ENCODE data around the gene CGNL1. TPM values are rescaled to one million over a fixed set of nuclear protein-coding genes. Genes with fewer than 3 reads are reported as not detected.

The CGNL1 gene
- total and polyA plus RNA-seq, 7 donors = 0.69 to 7.2 (median 2.4) TPM

- Histone ChIP-seq H3K4me1 (peaks cover 0 to 14% (median 10%) of the 10 kb centered on the region in 4 donors), H3K9me3 (no peaks in the 10 kb centered on the region), H3K27ac (no peak overlapping the region), H3K36me3 (no peaks in the 10 kb centered on the region), H3K4me3 (no peak overlapping the region), H3K27me3 (no peaks in the 10 kb centered on the region)
- intact Hi-C loops (cut with DNase I) = no loop called here
- no peak for TF ChIP-seq CTCF (IDR thresholded peaks at IDR 0.05)
- no peak for TF ChIP-seq POLR2AphosphoS5 (IDR thresholded peaks at IDR 0.05)
- TF ChIP-seq EP300 (IDR thresholded peaks at IDR 0.05) = no peak
- TF ChIP-seq POLR2A (IDR thresholded peaks at IDR 0.05) = no peak
- no peak for DNase-seq
- whole genome bisulfite sequencing, 2 donors = 83 to 84% methylated on average over 5 of the region's 5 CpGs
Observed at GRCh38 chr15:57533448-57533799, 157.1 kb downstream of the CGNL1 start.

GRCh38 chr15:57534281-57534680 is 158.0 kb downstream of the CGNL1 start:
- no peak for DNase-seq
- Histone ChIP-seq H3K4me3 (no peak overlapping the region), H3K9me3 (no peaks in the 10 kb centered on the region), H3K4me1 (peaks cover 0 to 14% (median 10%) of the 10 kb centered on the region in 4 donors), H3K36me3 (no peaks in the 10 kb centered on the region), H3K27me3 (no peaks in the 10 kb centered on the region), H3K27ac (no peak overlapping the region)
- TF ChIP-seq CTCF (IDR thresholded peaks at IDR 0.05) (no peak), POLR2A (IDR thresholded peaks at IDR 0.05) (no peak), POLR2AphosphoS5 (IDR thresholded peaks at IDR 0.05) (no peak), EP300 (IDR thresholded peaks at IDR 0.05) (no peak)
- 52 to 69% methylated on average over 6 of the region's 6 CpGs for WGBS, 2 donors
- intact Hi-C loops (cut with DNase I) = no loop called here

- Histone ChIP-seq H3K27me3 (peaks cover 0 to 16% (median 0%) of the 10 kb centered on the region in 3 donors), H3K4me3 (no peak overlapping the region), H3K4me1 (peaks cover 0 to 6% (median 0%) of the 10 kb centered on the region in 4 donors), H3K9me3 (no peaks in the 10 kb centered on the region), H3K36me3 (no peaks in the 10 kb centered on the region), H3K27ac (no peak overlapping the region)
- TF ChIP-seq POLR2A (IDR thresholded peaks at IDR 0.05) (no peak), POLR2AphosphoS5 (IDR thresholded peaks at IDR 0.05) (no peak), EP300 (IDR thresholded peaks at IDR 0.05) (no peak), CTCF (IDR thresholded peaks at IDR 0.05) (no peak)
- DNase-seq = no peak
- intact Hi-C loops (cut with DNase I) = no loop called here
- 76 to 78% methylated on average over 7 of the region's 7 CpGs for WGBS, 2 donors
Observed at GRCh38 chr15:57537072-57537471, 160.8 kb downstream of the CGNL1 start.

GRCh38 chr15:57537488-57538264 is 161.4 kb downstream of the CGNL1 start:
- intact Hi-C loops (cut with DNase I) = no loop called here
- peaks cover 0 to 19% (median 0%) of the 10 kb centered on the region in 3 donors for H3K27me3 ChIP-seq
- H3K4me1 ChIP-seq = peaks cover 0 to 6% (median 0%) of the 10 kb centered on the region in 4 donors
- H3K4me3 ChIP-seq = no peak overlapping the region
- 27 to 74% methylated on average over 4 of the region's 4 CpGs for WGBS, 2 donors
- no peak for DNase-seq
- TF ChIP-seq EP300 (IDR thresholded peaks at IDR 0.05) = no peak
- no peaks in the 10 kb centered on the region for H3K36me3 ChIP-seq
- H3K9me3 ChIP-seq = no peaks in the 10 kb centered on the region
- H3K27ac ChIP-seq = no peak overlapping the region

GRCh38 chr15:57538265-57538529 is 161.9 kb downstream of the CGNL1 start:
- Histone ChIP-seq H3K27ac (no peak overlapping the region), H3K36me3 (no peaks in the 10 kb centered on the region), H3K27me3 (peaks cover 0 to 23% (median 0%) of the 10 kb centered on the region in 3 donors), H3K4me3 (no peak overlapping the region), H3K9me3 (no peaks in the 10 kb centered on the region), H3K4me1 (peaks cover 0 to 6% (median 0%) of the 10 kb centered on the region in 4 donors)
- intact Hi-C loops (cut with DNase I) = no loop called here
- no peak for DNase-seq
- no peak for TF ChIP-seq POLR2AphosphoS5 (IDR thresholded peaks at IDR 0.05)
- no peak for TF ChIP-seq EP300 (IDR thresholded peaks at IDR 0.05)
- no peak for TF ChIP-seq POLR2A (IDR thresholded peaks at IDR 0.05)
- no peak for TF ChIP-seq CTCF (IDR thresholded peaks at IDR 0.05)
